Sciatic nerve (tissue), 2 donors: ENCODE data around the gene COL1A1. TPM values are rescaled to one million over a fixed set of nuclear protein-coding genes. Genes with fewer than 3 reads are reported as not detected.

Source experiments
- ATAC-seq: fragments of 200-7000 bp; cut with Tn5 transposase; one replicate; pipeline ENCODE4 v1.9.1; 2020; ENCODE audit warnings: mild to moderate bottlenecking, moderate library complexity
- DNase-seq: peaks from one replicate; pipeline ENCODE4 v3.0.0-alpha.2; 2020; ENCODE audit warnings: low spot score
- intact Hi-C: fragments of 100-400 bp; cut with DNase I; formaldehyde crosslinking; loops from one replicate; pipeline ENCODE4 v1.14.2; 2022
- total RNA-seq: library from RNA; stranded (reverse); fragmentation: NEBNext Ultra II Directional; extraction: Animal tissue kit (Norgen Biotek cat#: 25700); gene quantifications from one replicate; pipeline ENCODE4 v1.2.1, GENCODE V29; 2021
- donor health status: DM: no; HTN: no; CAD: no.
- donor health status: DM: no; HTN: no; CAD: no.

COL1A1 gene
- 262 TPM for total RNA-seq

GRCh38 chr17:50201276-50201854, at the start of gene COL1A1:
TSS of gene COL1A1 (minus strand) at chr17:50201631. CDS start at chr17:50201513, 118 bp downstream.
- intact Hi-C loops = loop anchor here (1.0 kb wide), 1 partner anchor 70 kb away; no protein-coding TSS in a partner anchor
- DNase-seq (peak; percentile 94), ATAC-seq (peak; percentile 82)

GRCh38 chr17:50248255-50248654, 46.8 kb upstream of the COL1A1 start:
- intact Hi-C loops = no loop called here
- DNase-seq = no peak
- no peak for ATAC-seq

- DNase-seq (no peak), ATAC-seq (no peak)
- intact Hi-C loops = no loop called here
Observed at GRCh38 chr17:50244771-50245170, 43.3 kb upstream of the COL1A1 start.

GRCh38 chr17:50241431-50241830, 40.0 kb upstream of the COL1A1 start:
- intact Hi-C loops = no loop called here
- DNase-seq = no peak
- ATAC-seq = no peak

GRCh38 chr17:50240851-50241250, 39.4 kb upstream of the COL1A1 start:
- no peak for DNase-seq
- no peak for ATAC-seq
- intact Hi-C loops = no loop called here

GRCh38 chr17:50239937-50240336, 38.5 kb upstream of the COL1A1 start:
- intact Hi-C loops = no loop called here
- ATAC-seq (no peak), DNase-seq (no peak)

GRCh38 chr17:50238601-50239280, 37.3 kb upstream of the COL1A1 start:
- intact Hi-C loops = no loop called here
- DNase-seq = no peak
- ATAC-seq = no peak

- intact Hi-C loops = no loop called here
- DNase-seq = no peak
- no peak for ATAC-seq
Observed at GRCh38 chr17:50237901-50238300, 36.5 kb upstream of the COL1A1 start.

GRCh38 chr17:50234581-50234980, 33.1 kb upstream of the COL1A1 start:
- DNase-seq = no peak
- intact Hi-C loops = no loop called here
- no peak for ATAC-seq

GRCh38 chr17:50225701-50226240, 24.3 kb upstream of the COL1A1 start:
- intact Hi-C loops = no loop called here
- DNase-seq (no peak), ATAC-seq (no peak)

- intact Hi-C loops = no loop called here
- ATAC-seq = no peak
- DNase-seq = no peak
Observed at GRCh38 chr17:50222922-50223321, 21.5 kb upstream of the COL1A1 start.

GRCh38 chr17:50221864-50222545, 20.6 kb upstream of the COL1A1 start:
- intact Hi-C loops = no loop called here
- ATAC-seq (peak; percentile 78), DNase-seq (no peak)

GRCh38 chr17:50221266-50221863, 19.9 kb upstream of the COL1A1 start:
- DNase-seq (no peak), ATAC-seq (no peak)
- intact Hi-C loops = no loop called here

- DNase-seq (no peak), ATAC-seq (no peak)
- intact Hi-C loops = no loop called here
Observed at GRCh38 chr17:50220811-50221210, 19.4 kb upstream of the COL1A1 start.

GRCh38 chr17:50219939-50220465, 18.6 kb upstream of the COL1A1 start:
- no peak for ATAC-seq
- intact Hi-C loops = no loop called here
- no peak for DNase-seq

- DNase-seq = no peak
- ATAC-seq = no peak
- intact Hi-C loops = no loop called here
Observed at GRCh38 chr17:50219342-50219741, 17.9 kb upstream of the COL1A1 start.

GRCh38 chr17:50218771-50219315, 17.4 kb upstream of the COL1A1 start:
- intact Hi-C loops = no loop called here
- peak; percentile 42 for ATAC-seq
- DNase-seq = no peak

- ATAC-seq (peak; percentile 79), DNase-seq (no peak)
- intact Hi-C loops = no loop called here
Observed at GRCh38 chr17:50218071-50218759, 16.8 kb upstream of the COL1A1 start.

GRCh38 chr17:50217591-50217990, 16.2 kb upstream of the COL1A1 start:
- intact Hi-C loops = no loop called here
- DNase-seq (no peak), ATAC-seq (no peak)
